Lower lobe of right lung (tissue), 2 donors: ENCODE data around the gene COL7A1. TPM values are rescaled to one million over a fixed set of nuclear protein-coding genes. Genes with fewer than 3 reads are reported as not detected.

Experiments used
- ATAC-seq, 2 donors: fragments of 200-7000 bp; cut with Tn5 transposase; one replicate each; pipeline ENCODE4 v1.9.1; 2020 to 2022; ENCODE audit warnings: mild to moderate bottlenecking in 2 of 2, moderate library complexity in 2 of 2
- DNase-seq: peaks from one replicate; pipeline ENCODE4 v3.0.0-alpha.2; 2020
- H3K27ac ChIP-seq: fragments of 200-600 bp; one replicate; pipeline ENCODE4 v1.8.0; 2022
- H3K27me3 ChIP-seq: fragments of 200-600 bp; one replicate; pipeline ENCODE4 v1.8.0; 2022; ENCODE audit warnings: low read depth
- H3K36me3 ChIP-seq: fragments of 200-600 bp; one replicate; pipeline ENCODE4 v1.8.0; 2022; ENCODE audit warnings: mild to moderate bottlenecking
- H3K4me1 ChIP-seq: fragments of 200-600 bp; one replicate; pipeline ENCODE4 v1.8.0; 2022
- H3K4me3 ChIP-seq: fragments of 200-600 bp; one replicate; pipeline ENCODE4 v1.8.0; 2022; ENCODE audit warnings: mild to moderate bottlenecking
- H3K9me3 ChIP-seq: fragments of 200-600 bp; one replicate; pipeline ENCODE4 v1.8.0; 2022
- intact Hi-C: fragments of 100-400 bp; cut with DNase I; formaldehyde crosslinking; loops from one replicate; pipeline ENCODE4 v1.11.0; 2022
- total RNA-seq: library from RNA; stranded (reverse); fragmentation: NEBNext Ultra II Directional; extraction: Animal tissue kit (Norgen Biotek cat#: 25700); gene quantifications from one replicate; pipeline ENCODE4 v1.2.1, GENCODE V29; 2021
- TF ChIP-seq, protein P1 (sequence below): fragments of 200-600 bp; IDR thresholded peaks from one replicate; pipeline ENCODE4 v1.8.0; 2022; ENCODE audit warnings: antibody characterized with exemption, mild to moderate bottlenecking
- donor health status: DM: no; HTN: yes; CAD: no; lungs with severe emphysema.

The COL7A1 gene
- total RNA-seq, 1 donor from 2014 or later = 2.6 TPM

- DNase-seq (no peak), ATAC-seq (peak in 1 of 2 donors; percentile 2)
- peaks cover 9% of the 10 kb centered on the region for H3K4me1 ChIP-seq
- no peaks in the 10 kb centered on the region for H3K9me3 ChIP-seq
- TF ChIP-seq, protein P1, sequence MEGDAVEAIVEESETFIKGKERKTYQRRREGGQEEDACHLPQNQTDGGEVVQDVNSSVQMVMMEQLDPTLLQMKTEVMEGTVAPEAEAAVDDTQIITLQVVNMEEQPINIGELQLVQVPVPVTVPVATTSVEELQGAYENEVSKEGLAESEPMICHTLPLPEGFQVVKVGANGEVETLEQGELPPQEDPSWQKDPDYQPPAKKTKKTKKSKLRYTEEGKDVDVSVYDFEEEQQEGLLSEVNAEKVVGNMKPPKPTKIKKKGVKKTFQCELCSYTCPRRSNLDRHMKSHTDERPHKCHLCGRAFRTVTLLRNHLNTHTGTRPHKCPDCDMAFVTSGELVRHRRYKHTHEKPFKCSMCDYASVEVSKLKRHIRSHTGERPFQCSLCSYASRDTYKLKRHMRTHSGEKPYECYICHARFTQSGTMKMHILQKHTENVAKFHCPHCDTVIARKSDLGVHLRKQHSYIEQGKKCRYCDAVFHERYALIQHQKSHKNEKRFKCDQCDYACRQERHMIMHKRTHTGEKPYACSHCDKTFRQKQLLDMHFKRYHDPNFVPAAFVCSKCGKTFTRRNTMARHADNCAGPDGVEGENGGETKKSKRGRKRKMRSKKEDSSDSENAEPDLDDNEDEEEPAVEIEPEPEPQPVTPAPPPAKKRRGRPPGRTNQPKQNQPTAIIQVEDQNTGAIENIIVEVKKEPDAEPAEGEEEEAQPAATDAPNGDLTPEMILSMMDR = no peak
- H3K4me3 ChIP-seq = no peak overlapping the region
- H3K36me3 ChIP-seq = no peaks in the 10 kb centered on the region
- intact Hi-C loops = no loop called here
- no peaks in the 10 kb centered on the region for H3K27me3 ChIP-seq
- no peak overlapping the region for H3K27ac ChIP-seq
Measured at GRCh38 chr3:48565591-48566400, 29.3 kb downstream of the COL7A1 start.

DNA sequence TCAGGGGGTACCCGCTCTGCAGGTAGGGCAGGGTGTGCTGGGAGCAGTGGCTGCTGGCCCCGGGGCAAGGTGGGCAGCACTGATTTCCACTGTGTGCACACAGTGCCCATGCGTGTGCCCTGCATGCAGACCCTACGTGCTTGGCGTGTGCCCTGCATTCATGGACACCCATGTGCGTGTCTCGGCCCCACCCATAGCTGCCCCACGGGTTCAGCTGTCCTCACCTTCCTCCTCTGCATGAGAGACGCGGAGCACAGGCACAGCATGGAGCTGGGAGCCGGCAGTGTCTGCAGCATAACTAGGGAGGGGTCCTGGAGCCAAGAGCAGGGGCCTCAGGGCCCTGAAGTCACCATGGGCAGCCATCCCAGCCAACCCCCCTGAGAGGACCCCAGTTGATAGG, 29.9 kb downstream of the COL7A1 start:
- intact Hi-C loops = no loop called here
- Histone ChIP-seq H3K36me3 (no peaks in the 10 kb centered on the region), H3K27ac (no peak overlapping the region), H3K27me3 (no peaks in the 10 kb centered on the region), H3K4me1 (peaks cover 15% of the 10 kb centered on the region), H3K9me3 (no peaks in the 10 kb centered on the region), H3K4me3 (no peak overlapping the region)
- TF ChIP-seq, protein P1 = no peak
- ATAC-seq = no peak
- DNase-seq = no peak

DNA sequence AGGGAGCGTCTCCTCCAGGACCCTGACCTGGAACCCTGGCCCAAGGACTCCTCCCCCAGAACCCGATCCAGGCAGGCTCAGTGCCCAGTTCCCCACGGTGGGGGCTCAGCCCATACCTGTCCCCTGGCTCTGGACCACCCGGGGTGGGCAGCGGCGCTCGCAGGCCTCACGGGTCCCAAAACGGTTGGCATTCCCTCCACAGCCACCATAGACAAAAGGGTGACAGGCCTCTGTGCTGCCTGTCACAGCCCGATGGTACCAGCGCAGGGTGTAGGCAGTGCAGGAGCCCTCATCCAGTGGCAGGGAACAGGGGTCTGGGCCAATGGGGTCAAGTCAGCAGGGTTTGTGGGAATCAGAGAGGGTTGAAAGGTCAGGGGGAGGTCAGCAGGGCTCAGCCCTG, 30.5 kb downstream of the COL7A1 start:
- intact Hi-C loops = no loop called here
- no peak overlapping the region for H3K4me3 ChIP-seq

GRCh38 chr3:48564022-48564421, 31.1 kb downstream of the COL7A1 start:
- ATAC-seq (peak; percentile 59 to 65), DNase-seq (peak; percentile 84)
- Histone ChIP-seq H3K27ac (no peak overlapping the region), H3K4me3 (no peak overlapping the region), H3K9me3 (no peaks in the 10 kb centered on the region), H3K36me3 (no peaks in the 10 kb centered on the region), H3K27me3 (no peaks in the 10 kb centered on the region), H3K4me1 (peaks cover 24% of the 10 kb centered on the region)
- intact Hi-C loops = no loop called here
- TF ChIP-seq, protein P1 = no peak

More for the DNA sequence above, 30.5 kb downstream of the COL7A1 start:
- Histone ChIP-seq H3K4me1 (peaks cover 19% of the 10 kb centered on the region), H3K36me3 (no peaks in the 10 kb centered on the region), H3K27me3 (no peaks in the 10 kb centered on the region), H3K9me3 (no peaks in the 10 kb centered on the region), H3K27ac (no peak overlapping the region)
- DNase-seq (no peak), ATAC-seq (no peak)
- TF ChIP-seq, protein P1 = no peak

- peaks cover 28% of the 10 kb centered on the region for H3K4me1 ChIP-seq
Measured at GRCh38 chr3:48563382-48563918, 31.7 kb downstream of the COL7A1 start, which contains the start of gene UCN2. Gene UCN2, minus strand, starts transcription at chr3:48563781. Its CDS starts 657 bp downstream, at chr3:48563124.

More at GRCh38 chr3:48563382-48563918, 31.7 kb downstream of the COL7A1 start, which contains the start of gene UCN2:
- ATAC-seq = no peak
- intact Hi-C loops = no loop called here
- no peak within 1 kb of the TSS for H3K27ac ChIP-seq
- H3K36me3 ChIP-seq = no peaks in the 10 kb centered on the region
- no peak within 1 kb of the TSS for H3K4me3 ChIP-seq
- DNase-seq = no peak
- H3K9me3 ChIP-seq = no peaks in the 10 kb centered on the region
- H3K27me3 ChIP-seq = no peaks in the 10 kb centered on the region
- TF ChIP-seq, protein P1 = no peak
